ENCODE results near the gene LRP1. TPM values are rescaled to one million over a fixed set of nuclear protein-coding genes. Genes with fewer than 3 reads are reported as not detected.
A peak's percentile ranks its signal among the peaks of the same experiment; 100 is the strongest.

Gene LRP1
- total and polyA plus RNA-seq, 2 of the 4 experiments (the other 2 are of a cell fraction), result 73.1 to 142 TPM

- TF ChIP-seq, protein P1, sequence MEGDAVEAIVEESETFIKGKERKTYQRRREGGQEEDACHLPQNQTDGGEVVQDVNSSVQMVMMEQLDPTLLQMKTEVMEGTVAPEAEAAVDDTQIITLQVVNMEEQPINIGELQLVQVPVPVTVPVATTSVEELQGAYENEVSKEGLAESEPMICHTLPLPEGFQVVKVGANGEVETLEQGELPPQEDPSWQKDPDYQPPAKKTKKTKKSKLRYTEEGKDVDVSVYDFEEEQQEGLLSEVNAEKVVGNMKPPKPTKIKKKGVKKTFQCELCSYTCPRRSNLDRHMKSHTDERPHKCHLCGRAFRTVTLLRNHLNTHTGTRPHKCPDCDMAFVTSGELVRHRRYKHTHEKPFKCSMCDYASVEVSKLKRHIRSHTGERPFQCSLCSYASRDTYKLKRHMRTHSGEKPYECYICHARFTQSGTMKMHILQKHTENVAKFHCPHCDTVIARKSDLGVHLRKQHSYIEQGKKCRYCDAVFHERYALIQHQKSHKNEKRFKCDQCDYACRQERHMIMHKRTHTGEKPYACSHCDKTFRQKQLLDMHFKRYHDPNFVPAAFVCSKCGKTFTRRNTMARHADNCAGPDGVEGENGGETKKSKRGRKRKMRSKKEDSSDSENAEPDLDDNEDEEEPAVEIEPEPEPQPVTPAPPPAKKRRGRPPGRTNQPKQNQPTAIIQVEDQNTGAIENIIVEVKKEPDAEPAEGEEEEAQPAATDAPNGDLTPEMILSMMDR (conservative IDR thresholded peaks at IDR 0.05; ENCODE audit: low read depth, low read length), result peak; percentile 60
- TF ChIP-seq CEBPB (IDR thresholded peaks at IDR 0.05; ENCODE audit: low read depth, low read length) (no peak), POLR2A (IDR thresholded peaks at IDR 0.05; ENCODE audit: low read depth, low read length) (peak; percentile 60; the same call in 1 of the 2 replicates)
Measured at GRCh38 chr12:57093415-57094207, 34.7 kb upstream of the LRP1 start (continued).

Data from IMR-90 (cell line).